Measurements from ENCODE around the gene NUP93. TPM values are rescaled to one million over a fixed set of nuclear protein-coding genes. Genes with fewer than 3 reads are reported as not detected.

Gene NUP93
- total RNA-seq, 3 donors from 2014 or later, result 29.4 to 48.8 (median 32.6) TPM

GRCh38 chr16:56898847-56899246 is 168.9 kb downstream of the NUP93 start:
- Histone ChIP-seq H3K4me1 (no peaks in the 10 kb centered on the region), H3K4me3 (no peak overlapping the region), H3K27ac (no peak overlapping the region), H3K27me3 (no peaks in the 10 kb centered on the region), H3K36me3 (no peaks in the 10 kb centered on the region), H3K9me3 (no peaks in the 10 kb centered on the region)
- TF ChIP-seq, protein P1, sequence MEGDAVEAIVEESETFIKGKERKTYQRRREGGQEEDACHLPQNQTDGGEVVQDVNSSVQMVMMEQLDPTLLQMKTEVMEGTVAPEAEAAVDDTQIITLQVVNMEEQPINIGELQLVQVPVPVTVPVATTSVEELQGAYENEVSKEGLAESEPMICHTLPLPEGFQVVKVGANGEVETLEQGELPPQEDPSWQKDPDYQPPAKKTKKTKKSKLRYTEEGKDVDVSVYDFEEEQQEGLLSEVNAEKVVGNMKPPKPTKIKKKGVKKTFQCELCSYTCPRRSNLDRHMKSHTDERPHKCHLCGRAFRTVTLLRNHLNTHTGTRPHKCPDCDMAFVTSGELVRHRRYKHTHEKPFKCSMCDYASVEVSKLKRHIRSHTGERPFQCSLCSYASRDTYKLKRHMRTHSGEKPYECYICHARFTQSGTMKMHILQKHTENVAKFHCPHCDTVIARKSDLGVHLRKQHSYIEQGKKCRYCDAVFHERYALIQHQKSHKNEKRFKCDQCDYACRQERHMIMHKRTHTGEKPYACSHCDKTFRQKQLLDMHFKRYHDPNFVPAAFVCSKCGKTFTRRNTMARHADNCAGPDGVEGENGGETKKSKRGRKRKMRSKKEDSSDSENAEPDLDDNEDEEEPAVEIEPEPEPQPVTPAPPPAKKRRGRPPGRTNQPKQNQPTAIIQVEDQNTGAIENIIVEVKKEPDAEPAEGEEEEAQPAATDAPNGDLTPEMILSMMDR (IDR thresholded peaks at IDR 0.05), result no peak
- TF ChIP-seq POLR2AphosphoS5 (IDR thresholded peaks at IDR 0.05) (no peak), POLR2A (IDR thresholded peaks at IDR 0.05) (no peak)
- no peak for DNase-seq (ENCODE audit: low spot score in 2 of 2)
- intact Hi-C loops (cut with DNase I; ENCODE audit: low total_unique reads), result no loop called here

Other genes starting within 250 kb of the NUP93 start
- 10 to 100 TPM; 42.6 to 80.5 (median 56.2) TPM for gene BBS2, start 210.1 kb upstream of the NUP93 start, total RNA-seq
- gene MT4, start 165.1 kb upstream of the NUP93 start, total RNA-seq, result not detected
- gene MT3, start 140.6 kb upstream of the NUP93 start, total RNA-seq, result not detected
- gene MT2A, start 121.5 kb upstream of the NUP93 start, total RNA-seq, result 100 to 1,000 TPM; 352 to 543 (median 428) TPM
- gene MT1E, start 104.3 kb upstream of the NUP93 start, total RNA-seq, result 100 to 1,000 TPM; 284 to 698 (median 513) TPM
- 100 to 1,000 TPM in 1 of 3 donors, 10 to 100 TPM in 2; 42.9 to 120 (median 46.0) TPM for gene MT1M, start 97.5 kb upstream of the NUP93 start, total RNA-seq
- 100 to 1,000 TPM in 2 of 3 donors, 10 to 100 TPM in 1; 97.8 to 672 (median 130) TPM for gene MT1A, start 91.5 kb upstream of the NUP93 start, total RNA-seq
- gene MT1B, start 78.2 kb upstream of the NUP93 start, total RNA-seq, result not detected
- 10 to 100 TPM in 2 of 3 donors, 1 to 10 TPM in 1; 9.1 to 34.0 (median 12.1) TPM for gene MT1F, start 72.2 kb upstream of the NUP93 start, total RNA-seq
- gene MT1G, start 62.1 kb upstream of the NUP93 start, total RNA-seq, result 100 to 1,000 TPM in 1 of 3 donors, 10 to 100 TPM in 2; 20.0 to 224 (median 48.3) TPM
- not detected for gene MT1H, start 60.3 kb upstream of the NUP93 start, total RNA-seq
- gene MT1X, start 47.7 kb upstream of the NUP93 start, total RNA-seq, result 1,000 to 10,000 TPM; 2,679 to 5,417 (median 3,885) TPM
- not detected for gene SLC12A3, start 135.1 kb downstream of the NUP93 start, total RNA-seq
- 100 to 1,000 TPM; 123 to 162 (median 149) TPM for gene HERPUD1, start 202.0 kb downstream of the NUP93 start, total RNA-seq
- gene CETP, start 231.8 kb downstream of the NUP93 start, total RNA-seq, result under 1 TPM; 0.44 to 0.80 (median 0.66) TPM